SK-N-SH (cell line): ENCODE measurements around the gene GPX2. TPM values are rescaled to one million over a fixed set of nuclear protein-coding genes. Genes with fewer than 3 reads are reported as not detected.
A peak's percentile ranks its signal among the peaks of the same experiment; 100 is the strongest.

Experiments used
- CTCF ChIA-PET: fragments of 300-600, 350-600 bp; formaldehyde crosslinking; extraction: SDS; loops from one replicate; lab custom pipeline; 2021; lab: Yijun Ruan, JAX
- POLR2A ChIA-PET: fragments of 350-600 bp; sonication (Branson Sonifier 250); formaldehyde crosslinking; extraction: SDS; loops from one replicate; lab custom pipeline; 2020; ENCODE audit warnings: antibody characterized with exemption, inconsistent platforms; lab: Yijun Ruan, JAX
- DNase-seq: peaks from one replicate; pipeline ENCODE4 v3.0.0; 2012
- H2AFZ ChIP-seq: fragments of 200-600 bp; sonication (generic); 2 replicates; pipeline ENCODE4 v1.8.1; 2016; ENCODE audit warnings: antibody characterized with exemption, mild to moderate bottlenecking, low read depth
- H3F3A ChIP-seq: fragments of 200-600 bp; sonication (generic); replicated peaks from 2 replicates; pipeline ENCODE3; 2016; ENCODE audit warnings: antibody characterized with exemption, mild to moderate bottlenecking; ENCODE audit not compliant: insufficient read depth
- H3K27ac ChIP-seq, 2 experiments: fragments of 200-500 bp in 1 of 2; fragments of 200-600 bp in 1 of 2; sonication (Bioruptor generic) in 1 of 2; sonication (generic), shearing (Covaris generic) in 1 of 2; 2 replicates each; pipeline versions ENCODE4 v1.5.1 to v1.6.1; 2014 to 2016; ENCODE audit warnings: low read depth in 2 of 2, inconsistent platforms in 1 of 2, low read length in 1 of 2, mild to moderate bottlenecking in 1 of 2, mixed read lengths in 1 of 2
- H3K27me3 ChIP-seq: fragments of 200-600 bp; sonication (generic), shearing (Covaris generic); 2 replicates; pipeline ENCODE4 v1.6.1; 2016; ENCODE audit warnings: mixed run types; ENCODE audit not compliant: insufficient read depth
- H3K36me3 ChIP-seq, 2 experiments: fragments of 200-500 bp in 1 of 2; fragments of 200-600 bp in 1 of 2; sonication (Bioruptor generic) in 1 of 2; sonication (generic) in 1 of 2; replicated peaks in 1 of 2; 2 replicates each; pipeline versions ENCODE3 to v1.5.1; 2014 to 2016; ENCODE audit warnings: low read length in 1 of 2, mild to moderate bottlenecking in 1 of 2; ENCODE audit not compliant: insufficient read depth in 2 of 2, control insufficient read depth in 1 of 2
- H3K4me1 ChIP-seq, 2 experiments: fragments of 200-500 bp in 1 of 2; fragments of 200-600 bp in 1 of 2; sonication (Bioruptor generic) in 1 of 2; sonication (generic), shearing (Covaris generic) in 1 of 2; 2 replicates each; pipeline versions ENCODE4 v1.5.1 to v1.6.1; 2014 to 2016; ENCODE audit warnings: low read depth in 1 of 2, low read length in 1 of 2, mixed run types in 1 of 2; ENCODE audit not compliant: insufficient read depth in 2 of 2, control insufficient read depth in 1 of 2
- H3K4me2 ChIP-seq: fragments of 200-600 bp; sonication (generic), shearing (Covaris generic); 2 replicates; pipeline ENCODE4 v1.6.1; 2017; ENCODE audit warnings: mixed run types
- H3K4me3 ChIP-seq, 2 experiments: fragments of 200-500 bp in 1 of 2; fragments of 200-600 bp in 1 of 2; sonication (Bioruptor generic) in 1 of 2; sonication (generic), shearing (Covaris generic) in 1 of 2; 2 replicates each; pipeline versions ENCODE4 v1.5.1 to v1.8.1; 2014 to 2016; ENCODE audit warnings: low read depth in 2 of 2, inconsistent platforms in 1 of 2, low read length in 1 of 2, mild to moderate bottlenecking in 1 of 2, mixed read lengths in 1 of 2, moderate library complexity in 1 of 2
- H3K79me2 ChIP-seq: fragments of 200-600 bp; sonication (generic); 2 replicates; pipeline ENCODE4 v1.8.1; 2017; ENCODE audit warnings: mild to moderate bottlenecking; ENCODE audit not compliant: insufficient read depth
- H3K9ac ChIP-seq: fragments of 200-600 bp; sonication (generic); 2 replicates; pipeline ENCODE4 v1.6.1; 2017; ENCODE audit warnings: mixed run types
- H3K9me2 ChIP-seq: fragments of 200-600 bp; sonication (generic); 2 replicates; pipeline ENCODE4 v1.6.1; 2017; ENCODE audit warnings: mixed run types
- H3K9me3 ChIP-seq: fragments of 200-600 bp; sonication (generic); 2 replicates; pipeline ENCODE4 v1.6.1; 2017; ENCODE audit warnings: mixed run types, mild to moderate bottlenecking, moderate library complexity
- H4K20me1 ChIP-seq: fragments of 200-600 bp; sonication (generic); 2 replicates; pipeline ENCODE4 v1.6.1; 2017; ENCODE audit warnings: mild to moderate bottlenecking, mixed run types; ENCODE audit not compliant: insufficient read depth
- CHD2 ChIP-seq: fragments of 150-350 bp; IDR thresholded peaks from 2 replicates; pipeline ENCODE4 v1.6.1; 2018; ENCODE audit warnings: low read length; ENCODE audit not compliant: partially characterized antibody
- ELF1 ChIP-seq: IDR thresholded peaks from 2 replicates; pipeline ENCODE4 v1.4.0; 2012
- FOSL2 ChIP-seq: IDR thresholded peaks from 2 replicates; pipeline ENCODE4 v1.4.0; 2012; ENCODE audit warnings: low read depth, mild to moderate bottlenecking, moderate library complexity, borderline replicate concordance
- FOXJ3 ChIP-seq: sonication (generic); formaldehyde crosslinking; IDR thresholded peaks from 2 replicates; pipeline ENCODE4 v1.5.1; 2020; ENCODE audit warnings: mild to moderate bottlenecking, missing genetic modification reagents
- FOXM1 ChIP-seq: IDR thresholded peaks from 2 replicates; pipeline ENCODE4 v1.4.0; 2012; ENCODE audit warnings: low read depth, mild to moderate bottlenecking
- GATA2 ChIP-seq: sonication (generic); formaldehyde crosslinking; IDR thresholded peaks from 2 replicates; pipeline ENCODE4 v1.5.0; 2020; ENCODE audit warnings: mild to moderate bottlenecking, missing genetic modification reagents
- MEF2A ChIP-seq: IDR thresholded peaks from 2 replicates; pipeline ENCODE4 v1.4.0; 2012; ENCODE audit warnings: low read depth, borderline replicate concordance
- NFIC ChIP-seq: IDR thresholded peaks from 2 replicates; pipeline ENCODE4 v1.4.0; 2012; ENCODE audit warnings: borderline replicate concordance
- RFX5 ChIP-seq: IDR thresholded peaks from 2 replicates; pipeline ENCODE4 v1.6.1; 2012; ENCODE audit warnings: mild to moderate bottlenecking, improper control_type of control experiment, low read length
- RXRA ChIP-seq: IDR thresholded peaks from 2 replicates; pipeline ENCODE4 v1.4.0; 2012; ENCODE audit warnings: low read depth, mild to moderate bottlenecking, borderline replicate concordance
- TAF1 ChIP-seq: IDR thresholded peaks from 2 replicates; pipeline ENCODE4 v1.6.1; 2012; ENCODE audit warnings: low read depth, mild to moderate bottlenecking, low read length, moderate library complexity, borderline replicate concordance
- TCF12 ChIP-seq: IDR thresholded peaks from 2 replicates; pipeline ENCODE4 v1.4.0; 2012
- YY1 ChIP-seq: IDR thresholded peaks from 2 replicates; pipeline ENCODE4 v1.4.0; 2012; ENCODE audit warnings: low read depth, mild to moderate bottlenecking
- WGBS: methylation state at CpG from one replicate; pipeline ENCODE4 v1.1.6; 2017; ENCODE audit warnings: low lambda C conversion rate; 5-methylcytosine and 5-hydroxymethylcytosine counted together
- polyA plus RNA-seq, 3 experiments: library from polyadenylated mRNA; depleted of rRNA; stranded (reverse); fragments of >200 nt; gene quantifications; 2 replicates each; pipeline ENCODE4 v1.2.3, GENCODE V29; 2012
- TF ChIP-seq, protein P1 (sequence below): fragments of 200-600 bp; sonication (generic); IDR thresholded peaks from 2 replicates; pipeline ENCODE4 v1.6.1; 2017; ENCODE audit warnings: antibody characterized with exemption, mild to moderate bottlenecking, moderate library complexity
- TF ChIP-seq, protein P2 (sequence below): IDR thresholded peaks from 2 replicates; pipeline ENCODE4 v1.6.1; 2012; ENCODE audit warnings: mild to moderate bottlenecking, low read depth, low read length, moderate library complexity
- TF ChIP-seq, protein P3 (sequence below): IDR thresholded peaks from 2 replicates; pipeline ENCODE4 v1.4.0; 2012; ENCODE audit warnings: low read depth, borderline replicate concordance
- TF ChIP-seq, protein P4 (sequence below): IDR thresholded peaks from 2 replicates; pipeline ENCODE4; 2012
- TF ChIP-seq, protein P5 (sequence below): IDR thresholded peaks from 2 replicates; pipeline ENCODE4 v1.4.0; 2012; ENCODE audit warnings: low read depth, borderline replicate concordance
- TF ChIP-seq, protein P6 (sequence below): fragments of 150-350 bp; IDR thresholded peaks from 2 replicates; pipeline ENCODE4 v1.6.1; 2016; ENCODE audit warnings: mild to moderate bottlenecking, low read depth, low read length

Gene GPX2
- polyA plus RNA-seq, 1 of the 3 experiments (the other 2 are of a cell fraction) = not detected

DNA sequence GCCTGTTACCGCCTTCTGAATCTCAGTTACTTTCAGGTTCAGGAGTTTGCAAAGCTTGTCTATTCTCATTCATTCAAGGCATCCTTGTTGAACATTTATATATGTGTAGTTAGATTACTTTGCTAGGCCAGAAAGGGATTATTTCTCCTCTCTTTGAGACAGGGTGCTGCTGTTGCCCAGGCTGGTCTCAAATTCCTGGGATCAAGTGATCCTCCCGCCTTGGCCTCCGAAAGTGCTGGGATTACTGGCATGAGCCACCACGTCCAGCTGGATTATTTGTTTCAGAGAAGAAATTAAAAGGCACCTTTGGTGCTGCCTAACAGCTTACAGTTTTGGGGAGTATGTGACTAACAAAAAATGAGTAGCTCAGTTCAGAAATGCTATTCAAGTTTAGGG is 27.5 kb downstream of the GPX2 start:
- no peaks in the 10 kb centered on the region for H3K27me3 ChIP-seq
- H3K9me3 ChIP-seq = no peaks in the 10 kb centered on the region
- peaks cover 6% of the 10 kb centered on the region; the same call in 1 of the 2 replicates for H4K20me1 ChIP-seq
- peak overlapping the region; percentile 86 to 87; a peak in 3 of 4 replicates for H3K27ac ChIP-seq
- TF ChIP-seq FOSL2 (no peak), MEF2A (no peak), RFX5 (no peak), YY1 (no peak), FOXM1 (no peak), FOXJ3 (CRISPR knock-in tag) (no peak), CHD2 (no peak), GATA2 (CRISPR knock-in tag) (no peak), TAF1 (no peak), ELF1 (no peak), NFIC (no peak), TCF12 (no peak), RXRA (no peak)
- TF ChIP-seq, protein P1, sequence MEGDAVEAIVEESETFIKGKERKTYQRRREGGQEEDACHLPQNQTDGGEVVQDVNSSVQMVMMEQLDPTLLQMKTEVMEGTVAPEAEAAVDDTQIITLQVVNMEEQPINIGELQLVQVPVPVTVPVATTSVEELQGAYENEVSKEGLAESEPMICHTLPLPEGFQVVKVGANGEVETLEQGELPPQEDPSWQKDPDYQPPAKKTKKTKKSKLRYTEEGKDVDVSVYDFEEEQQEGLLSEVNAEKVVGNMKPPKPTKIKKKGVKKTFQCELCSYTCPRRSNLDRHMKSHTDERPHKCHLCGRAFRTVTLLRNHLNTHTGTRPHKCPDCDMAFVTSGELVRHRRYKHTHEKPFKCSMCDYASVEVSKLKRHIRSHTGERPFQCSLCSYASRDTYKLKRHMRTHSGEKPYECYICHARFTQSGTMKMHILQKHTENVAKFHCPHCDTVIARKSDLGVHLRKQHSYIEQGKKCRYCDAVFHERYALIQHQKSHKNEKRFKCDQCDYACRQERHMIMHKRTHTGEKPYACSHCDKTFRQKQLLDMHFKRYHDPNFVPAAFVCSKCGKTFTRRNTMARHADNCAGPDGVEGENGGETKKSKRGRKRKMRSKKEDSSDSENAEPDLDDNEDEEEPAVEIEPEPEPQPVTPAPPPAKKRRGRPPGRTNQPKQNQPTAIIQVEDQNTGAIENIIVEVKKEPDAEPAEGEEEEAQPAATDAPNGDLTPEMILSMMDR = no peak
- TF ChIP-seq, protein P2, sequence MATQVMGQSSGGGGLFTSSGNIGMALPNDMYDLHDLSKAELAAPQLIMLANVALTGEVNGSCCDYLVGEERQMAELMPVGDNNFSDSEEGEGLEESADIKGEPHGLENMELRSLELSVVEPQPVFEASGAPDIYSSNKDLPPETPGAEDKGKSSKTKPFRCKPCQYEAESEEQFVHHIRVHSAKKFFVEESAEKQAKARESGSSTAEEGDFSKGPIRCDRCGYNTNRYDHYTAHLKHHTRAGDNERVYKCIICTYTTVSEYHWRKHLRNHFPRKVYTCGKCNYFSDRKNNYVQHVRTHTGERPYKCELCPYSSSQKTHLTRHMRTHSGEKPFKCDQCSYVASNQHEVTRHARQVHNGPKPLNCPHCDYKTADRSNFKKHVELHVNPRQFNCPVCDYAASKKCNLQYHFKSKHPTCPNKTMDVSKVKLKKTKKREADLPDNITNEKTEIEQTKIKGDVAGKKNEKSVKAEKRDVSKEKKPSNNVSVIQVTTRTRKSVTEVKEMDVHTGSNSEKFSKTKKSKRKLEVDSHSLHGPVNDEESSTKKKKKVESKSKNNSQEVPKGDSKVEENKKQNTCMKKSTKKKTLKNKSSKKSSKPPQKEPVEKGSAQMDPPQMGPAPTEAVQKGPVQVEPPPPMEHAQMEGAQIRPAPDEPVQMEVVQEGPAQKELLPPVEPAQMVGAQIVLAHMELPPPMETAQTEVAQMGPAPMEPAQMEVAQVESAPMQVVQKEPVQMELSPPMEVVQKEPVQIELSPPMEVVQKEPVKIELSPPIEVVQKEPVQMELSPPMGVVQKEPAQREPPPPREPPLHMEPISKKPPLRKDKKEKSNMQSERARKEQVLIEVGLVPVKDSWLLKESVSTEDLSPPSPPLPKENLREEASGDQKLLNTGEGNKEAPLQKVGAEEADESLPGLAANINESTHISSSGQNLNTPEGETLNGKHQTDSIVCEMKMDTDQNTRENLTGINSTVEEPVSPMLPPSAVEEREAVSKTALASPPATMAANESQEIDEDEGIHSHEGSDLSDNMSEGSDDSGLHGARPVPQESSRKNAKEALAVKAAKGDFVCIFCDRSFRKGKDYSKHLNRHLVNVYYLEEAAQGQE = no peak
- TF ChIP-seq, protein P3, sequence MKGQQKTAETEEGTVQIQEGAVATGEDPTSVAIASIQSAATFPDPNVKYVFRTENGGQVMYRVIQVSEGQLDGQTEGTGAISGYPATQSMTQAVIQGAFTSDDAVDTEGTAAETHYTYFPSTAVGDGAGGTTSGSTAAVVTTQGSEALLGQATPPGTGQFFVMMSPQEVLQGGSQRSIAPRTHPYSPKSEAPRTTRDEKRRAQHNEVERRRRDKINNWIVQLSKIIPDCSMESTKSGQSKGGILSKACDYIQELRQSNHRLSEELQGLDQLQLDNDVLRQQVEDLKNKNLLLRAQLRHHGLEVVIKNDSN = no peak
- TF ChIP-seq, protein P4, sequence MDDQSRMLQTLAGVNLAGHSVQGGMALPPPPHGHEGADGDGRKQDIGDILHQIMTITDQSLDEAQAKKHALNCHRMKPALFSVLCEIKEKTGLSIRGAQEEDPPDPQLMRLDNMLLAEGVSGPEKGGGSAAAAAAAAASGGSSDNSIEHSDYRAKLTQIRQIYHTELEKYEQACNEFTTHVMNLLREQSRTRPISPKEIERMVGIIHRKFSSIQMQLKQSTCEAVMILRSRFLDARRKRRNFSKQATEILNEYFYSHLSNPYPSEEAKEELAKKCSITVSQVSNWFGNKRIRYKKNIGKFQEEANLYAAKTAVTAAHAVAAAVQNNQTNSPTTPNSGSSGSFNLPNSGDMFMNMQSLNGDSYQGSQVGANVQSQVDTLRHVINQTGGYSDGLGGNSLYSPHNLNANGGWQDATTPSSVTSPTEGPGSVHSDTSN = no peak
- TF ChIP-seq, protein P5, sequence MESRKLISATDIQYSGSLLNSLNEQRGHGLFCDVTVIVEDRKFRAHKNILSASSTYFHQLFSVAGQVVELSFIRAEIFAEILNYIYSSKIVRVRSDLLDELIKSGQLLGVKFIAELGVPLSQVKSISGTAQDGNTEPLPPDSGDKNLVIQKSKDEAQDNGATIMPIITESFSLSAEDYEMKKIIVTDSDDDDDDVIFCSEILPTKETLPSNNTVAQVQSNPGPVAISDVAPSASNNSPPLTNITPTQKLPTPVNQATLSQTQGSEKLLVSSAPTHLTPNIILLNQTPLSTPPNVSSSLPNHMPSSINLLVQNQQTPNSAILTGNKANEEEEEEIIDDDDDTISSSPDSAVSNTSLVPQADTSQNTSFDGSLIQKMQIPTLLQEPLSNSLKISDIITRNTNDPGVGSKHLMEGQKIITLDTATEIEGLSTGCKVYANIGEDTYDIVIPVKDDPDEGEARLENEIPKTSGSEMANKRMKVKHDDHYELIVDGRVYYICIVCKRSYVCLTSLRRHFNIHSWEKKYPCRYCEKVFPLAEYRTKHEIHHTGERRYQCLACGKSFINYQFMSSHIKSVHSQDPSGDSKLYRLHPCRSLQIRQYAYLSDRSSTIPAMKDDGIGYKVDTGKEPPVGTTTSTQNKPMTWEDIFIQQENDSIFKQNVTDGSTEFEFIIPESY = no peak
- TF ChIP-seq, protein P6, sequence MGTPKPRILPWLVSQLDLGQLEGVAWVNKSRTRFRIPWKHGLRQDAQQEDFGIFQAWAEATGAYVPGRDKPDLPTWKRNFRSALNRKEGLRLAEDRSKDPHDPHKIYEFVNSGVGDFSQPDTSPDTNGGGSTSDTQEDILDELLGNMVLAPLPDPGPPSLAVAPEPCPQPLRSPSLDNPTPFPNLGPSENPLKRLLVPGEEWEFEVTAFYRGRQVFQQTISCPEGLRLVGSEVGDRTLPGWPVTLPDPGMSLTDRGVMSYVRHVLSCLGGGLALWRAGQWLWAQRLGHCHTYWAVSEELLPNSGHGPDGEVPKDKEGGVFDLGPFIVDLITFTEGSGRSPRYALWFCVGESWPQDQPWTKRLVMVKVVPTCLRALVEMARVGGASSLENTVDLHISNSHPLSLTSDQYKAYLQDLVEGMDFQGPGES = no peak
- ChIA-PET CTCF (interaction anchor here (1.1 to 2.1 kb wide), 5 partner anchors 23 to 150 kb away, joined by 3 to 9 read pairs (median 6); no protein-coding TSS in a partner anchor), POLR2A (interaction anchor here (0.5 kb wide), 1 partner anchor 45 kb away, joined by 5 read pairs; no protein-coding TSS in a partner anchor)
- peaks cover 56% of the 10 kb centered on the region for H3K79me2 ChIP-seq
- peak overlapping the region; percentile 79 to 97 for H3K4me3 ChIP-seq
- 27% methylated on average over 4 of the region's 4 CpGs for WGBS
- peak overlapping the region; percentile 96 for H3K9ac ChIP-seq
- H3K9me2 ChIP-seq = no peaks in the 10 kb centered on the region
- no peak overlapping the region for H2AFZ ChIP-seq
- H3F3A ChIP-seq = peaks cover 3% of the 10 kb centered on the region
- no peak for DNase-seq
- peak overlapping the region; percentile 78 for H3K4me2 ChIP-seq
- H3K36me3 ChIP-seq = peaks cover 0 to 8% of the 10 kb centered on the region in 2 experiments
- H3K4me1 ChIP-seq = peaks cover 9 to 15% of the 10 kb centered on the region in 2 experiments; a peak in 3 of 4 replicates
